BJ (cell line): Measurements from ENCODE around the gene OPCML. TPM values are rescaled to one million over a fixed set of nuclear protein-coding genes. Genes with fewer than 3 reads are reported as not detected.

ENCODE experiments used
- CTCF ChIA-PET: fragments of 350-600 bp; formaldehyde crosslinking; extraction: SDS; loops from one replicate; lab custom pipeline; 2021; ENCODE audit warnings: antibody characterized with exemption, inconsistent platforms; lab: Yijun Ruan, JAX
- POLR2A ChIA-PET: fragments of 300-600 bp; sonication (Branson Sonifier 250); formaldehyde crosslinking; extraction: SDS; loops from one replicate; lab custom pipeline; 2021; ENCODE audit warnings: antibody characterized with exemption; lab: Charles Lee
- DNase-seq: peaks from one replicate; pipeline ENCODE4 v3.0.0-alpha.2; 2011; ENCODE audit warnings: low read depth
- H3K27me3 ChIP-seq: 2 replicates; pipeline ENCODE4 v1.6.0; 2011; ENCODE audit warnings: low read length; ENCODE audit not compliant: control insufficient read depth, insufficient read depth
- H3K36me3 ChIP-seq: 2 replicates; pipeline ENCODE4 v1.5.1; 2011; ENCODE audit warnings: low read length; ENCODE audit not compliant: control insufficient read depth, insufficient read depth
- H3K4me3 ChIP-seq: 2 replicates; pipeline ENCODE4 v1.5.1; 2011; ENCODE audit warnings: low read depth, mild to moderate bottlenecking, control low read depth, low read length
- polyA plus RNA-seq: library from polyadenylated mRNA; depleted of rRNA; stranded (reverse); fragments of >200 nt; gene quantifications from 2 replicates; pipeline ENCODE4 v1.2.3, GENCODE V29; 2011
- TF ChIP-seq, protein P1 (sequence below): IDR thresholded peaks from 2 replicates; pipeline ENCODE4 v1.5.1; 2011; ENCODE audit warnings: low read depth, mild to moderate bottlenecking, control low read depth, inconsistent platforms, low read length, moderate library complexity; ENCODE audit not compliant: insufficient read depth

The OPCML gene
- polyA plus RNA-seq, 1 experiment = 2.0 TPM

DNA sequence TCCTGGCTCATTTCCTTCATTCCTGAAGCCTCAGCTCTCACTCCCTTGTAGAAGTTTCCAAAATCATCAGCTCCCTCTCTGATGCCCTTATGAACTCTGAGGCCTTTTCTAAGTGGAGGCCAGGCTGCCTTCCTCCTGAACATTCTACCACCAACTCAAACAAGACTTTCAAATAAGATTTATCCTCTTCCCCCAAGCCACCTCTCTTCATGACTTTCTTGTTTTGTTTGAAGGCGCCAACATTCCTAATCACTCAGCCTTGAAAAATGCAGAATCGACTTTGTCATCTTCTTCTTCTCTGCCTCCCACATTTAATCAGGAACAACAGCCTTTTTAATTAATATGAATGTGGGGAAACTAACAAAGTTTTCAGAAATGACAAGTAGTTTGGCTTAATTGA, 927.9 kb downstream of the OPCML start:
- Histone ChIP-seq H3K4me3 (no peak overlapping the region), H3K36me3 (no peaks in the 10 kb centered on the region), H3K27me3 (no peaks in the 10 kb centered on the region)
- TF ChIP-seq, protein P1, sequence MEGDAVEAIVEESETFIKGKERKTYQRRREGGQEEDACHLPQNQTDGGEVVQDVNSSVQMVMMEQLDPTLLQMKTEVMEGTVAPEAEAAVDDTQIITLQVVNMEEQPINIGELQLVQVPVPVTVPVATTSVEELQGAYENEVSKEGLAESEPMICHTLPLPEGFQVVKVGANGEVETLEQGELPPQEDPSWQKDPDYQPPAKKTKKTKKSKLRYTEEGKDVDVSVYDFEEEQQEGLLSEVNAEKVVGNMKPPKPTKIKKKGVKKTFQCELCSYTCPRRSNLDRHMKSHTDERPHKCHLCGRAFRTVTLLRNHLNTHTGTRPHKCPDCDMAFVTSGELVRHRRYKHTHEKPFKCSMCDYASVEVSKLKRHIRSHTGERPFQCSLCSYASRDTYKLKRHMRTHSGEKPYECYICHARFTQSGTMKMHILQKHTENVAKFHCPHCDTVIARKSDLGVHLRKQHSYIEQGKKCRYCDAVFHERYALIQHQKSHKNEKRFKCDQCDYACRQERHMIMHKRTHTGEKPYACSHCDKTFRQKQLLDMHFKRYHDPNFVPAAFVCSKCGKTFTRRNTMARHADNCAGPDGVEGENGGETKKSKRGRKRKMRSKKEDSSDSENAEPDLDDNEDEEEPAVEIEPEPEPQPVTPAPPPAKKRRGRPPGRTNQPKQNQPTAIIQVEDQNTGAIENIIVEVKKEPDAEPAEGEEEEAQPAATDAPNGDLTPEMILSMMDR = no peak
- DNase-seq = no peak
- CTCF ChIA-PET = interaction anchor here (0.7 to 1.9 kb wide), 2 partner anchors 8 to 17 kb away, joined by 4 to 6 read pairs; no protein-coding TSS in a partner anchor
- POLR2A ChIA-PET = interaction anchor here (0.9 kb wide), 1 partner anchor 27 kb away, joined by 23 read pairs; no protein-coding TSS in a partner anchor

DNA sequence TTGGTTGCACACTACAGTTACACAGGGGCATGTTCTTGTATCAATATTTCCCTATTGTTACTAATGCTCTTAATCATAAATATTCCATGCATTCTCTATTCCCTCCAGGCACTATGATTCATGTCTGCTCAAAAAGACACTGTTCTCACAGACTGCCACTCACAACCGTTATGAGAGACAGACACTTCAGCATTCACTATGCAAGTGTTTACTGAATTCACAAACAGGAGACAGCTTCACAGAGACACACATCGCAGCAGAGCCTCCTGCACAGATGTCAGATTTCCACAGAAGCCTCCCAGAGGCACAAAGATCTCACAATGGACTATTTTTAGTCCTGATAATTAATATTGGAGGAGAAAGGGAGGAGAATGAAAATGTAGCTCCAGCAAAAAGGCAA, 930.4 kb downstream of the OPCML start:
- no peak for DNase-seq
- ChIA-PET CTCF (no interaction called here), POLR2A (no interaction called here)
- H3K27me3 ChIP-seq = no peaks in the 10 kb centered on the region
- H3K36me3 ChIP-seq = no peaks in the 10 kb centered on the region
- H3K4me3 ChIP-seq = no peak overlapping the region
- TF ChIP-seq, protein P1 = no peak

DNA sequence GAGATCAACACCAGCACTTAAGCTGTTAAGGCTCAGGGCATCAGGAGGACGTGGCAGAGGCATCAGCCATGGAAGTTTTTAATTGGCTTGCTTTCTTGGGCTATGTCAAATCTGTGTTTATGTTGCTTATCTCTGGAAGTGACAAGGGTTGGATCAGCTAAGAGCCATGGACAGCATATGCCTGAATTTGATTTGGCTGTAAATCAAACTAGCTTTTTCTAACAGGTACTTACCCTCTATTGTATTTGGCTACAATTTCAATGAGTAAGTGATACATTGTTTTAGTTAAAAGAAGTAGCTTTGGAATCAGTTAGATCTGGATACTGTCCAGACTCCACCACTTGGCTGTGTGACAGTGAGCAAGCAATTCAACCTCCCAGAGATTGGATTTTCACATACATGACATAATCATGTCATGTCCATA, 936.6 kb downstream of the OPCML start:
- no peak overlapping the region for H3K4me3 ChIP-seq
- H3K36me3 ChIP-seq = no peaks in the 10 kb centered on the region
- TF ChIP-seq, protein P1 = no peak
- no peaks in the 10 kb centered on the region for H3K27me3 ChIP-seq
- ChIA-PET POLR2A (no interaction called here), CTCF (no interaction called here)
- DNase-seq = no peak

DNA sequence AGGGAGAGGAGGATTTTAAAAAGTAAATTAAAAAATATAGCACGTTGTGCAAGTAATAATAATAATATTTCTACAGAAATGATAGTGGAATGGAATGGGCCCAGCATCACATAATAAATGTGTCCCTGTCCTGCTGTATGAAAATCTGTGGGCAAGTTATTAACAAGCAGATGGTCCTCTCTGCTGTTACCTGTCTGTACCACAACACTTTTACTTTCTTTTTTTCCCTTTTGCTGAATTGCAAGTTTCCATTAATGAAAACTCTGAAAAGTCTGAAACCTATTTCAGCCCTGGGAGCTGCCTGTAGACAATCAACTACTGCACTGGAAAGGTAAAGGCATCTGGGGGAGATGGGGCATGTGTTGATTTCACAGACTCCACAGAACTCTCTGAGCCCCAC, 937.1 kb downstream of the OPCML start:
- H3K36me3 ChIP-seq = no peaks in the 10 kb centered on the region
- H3K4me3 ChIP-seq = no peak overlapping the region

DNA sequence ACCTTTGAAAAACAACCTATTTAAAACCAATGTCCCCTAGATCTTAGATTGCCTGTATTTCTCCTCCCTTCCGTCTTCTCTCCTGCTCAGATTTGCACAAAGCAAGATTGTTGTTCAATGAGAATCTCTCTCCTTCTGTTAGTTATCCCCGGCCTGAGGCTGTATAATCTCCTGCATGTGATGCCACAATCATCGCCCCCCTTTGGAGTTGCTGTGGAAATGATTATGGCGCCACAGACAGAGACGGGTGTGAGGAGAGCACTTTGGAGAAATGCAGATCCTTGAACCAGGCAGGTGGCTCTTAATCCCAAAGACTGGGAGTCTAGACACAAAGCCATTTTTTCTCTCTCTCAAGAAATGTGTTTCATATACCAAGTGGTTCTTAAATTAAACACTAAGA, 941.3 kb downstream of the OPCML start:
- Histone ChIP-seq H3K4me3 (no peak overlapping the region), H3K27me3 (no peaks in the 10 kb centered on the region), H3K36me3 (no peaks in the 10 kb centered on the region)
- no peak for DNase-seq
- TF ChIP-seq, protein P1 = no peak
- ChIA-PET CTCF (no interaction called here), POLR2A (no interaction called here)

More for the DNA sequence above, 937.1 kb downstream of the OPCML start:
- no peak for DNase-seq
- no peaks in the 10 kb centered on the region for H3K27me3 ChIP-seq
- TF ChIP-seq, protein P1 = no peak
- POLR2A ChIA-PET = no interaction called here
- CTCF ChIA-PET = interaction anchor here (1.1 kb wide), 1 partner anchor 33 kb away, joined by 3 read pairs; no protein-coding TSS in a partner anchor
